Activated CD8-positive, alpha-beta T cell treated with anti-CD3 and anti-CD28 coated beads for 36 hours (primary cell): ENCODE measurements around the gene ARHGEF40. TPM values are rescaled to one million over a fixed set of nuclear protein-coding genes. Genes with fewer than 3 reads are reported as not detected.

Experiments used
- ATAC-seq: fragments of 200-7000 bp; cut with Tn5 transposase; one replicate; pipeline ENCODE4 v1.10.0; 2021; ENCODE audit warnings: mild to moderate bottlenecking, moderate library complexity
- CTCF ChIA-PET: fragments of 350-600 bp; sonication (Branson Sonifier 250); formaldehyde crosslinking; loops from one replicate; lab custom pipeline; 2021; ENCODE audit warnings: antibody characterized with exemption; lab: Charles Lee
- POLR2A ChIA-PET: fragments of 350-600 bp; sonication (Branson Sonifier 250); formaldehyde crosslinking; loops from one replicate; lab custom pipeline; 2021; ENCODE audit warnings: antibody characterized with exemption; lab: Charles Lee
- DNase-seq: peaks from one replicate; pipeline ENCODE4 v3.0.0-alpha.2; 2020
- H3K27ac Mint-ChIP-seq: one replicate; pipeline ENCODE4 v1.8.0; 2021; ENCODE audit warnings: mild to moderate bottlenecking, mixed read lengths
- H3K27me3 Mint-ChIP-seq: one replicate; pipeline ENCODE4 v1.8.0; 2021; ENCODE audit warnings: mixed read lengths
- H3K36me3 Mint-ChIP-seq: one replicate; pipeline ENCODE4 v1.8.0; 2021; ENCODE audit warnings: low read depth, mixed read lengths
- H3K4me1 Mint-ChIP-seq: one replicate; pipeline ENCODE4 v1.8.0; 2021; ENCODE audit warnings: low read depth, mixed read lengths
- H3K4me3 Mint-ChIP-seq: one replicate; pipeline ENCODE4 v1.8.0; 2021; ENCODE audit warnings: mild to moderate bottlenecking, moderate library complexity, mixed read lengths
- H3K9me3 Mint-ChIP-seq: one replicate; pipeline ENCODE4 v1.8.0; 2021; ENCODE audit warnings: mixed read lengths
- CTCF ChIP-seq: fragments of 200-600 bp; IDR thresholded peaks from one replicate; pipeline ENCODE4 v1.8.0; 2022; ENCODE audit warnings: antibody characterized with exemption, mild to moderate bottlenecking
- intact Hi-C: fragments of 100-400 bp; cut with micrococcal nuclease; formaldehyde crosslinking; loops from one replicate; pipeline ENCODE4 v1.10.0; 2022
- total RNA-seq, 2 experiments: library from RNA; stranded (reverse); gene quantifications; one replicate each; pipeline ENCODE4 v1.2.3, GENCODE V29; 2021

The ARHGEF40 gene
- total RNA-seq, 2 experiments from 2014 or later = 0.18 to 0.23 TPM

DNA sequence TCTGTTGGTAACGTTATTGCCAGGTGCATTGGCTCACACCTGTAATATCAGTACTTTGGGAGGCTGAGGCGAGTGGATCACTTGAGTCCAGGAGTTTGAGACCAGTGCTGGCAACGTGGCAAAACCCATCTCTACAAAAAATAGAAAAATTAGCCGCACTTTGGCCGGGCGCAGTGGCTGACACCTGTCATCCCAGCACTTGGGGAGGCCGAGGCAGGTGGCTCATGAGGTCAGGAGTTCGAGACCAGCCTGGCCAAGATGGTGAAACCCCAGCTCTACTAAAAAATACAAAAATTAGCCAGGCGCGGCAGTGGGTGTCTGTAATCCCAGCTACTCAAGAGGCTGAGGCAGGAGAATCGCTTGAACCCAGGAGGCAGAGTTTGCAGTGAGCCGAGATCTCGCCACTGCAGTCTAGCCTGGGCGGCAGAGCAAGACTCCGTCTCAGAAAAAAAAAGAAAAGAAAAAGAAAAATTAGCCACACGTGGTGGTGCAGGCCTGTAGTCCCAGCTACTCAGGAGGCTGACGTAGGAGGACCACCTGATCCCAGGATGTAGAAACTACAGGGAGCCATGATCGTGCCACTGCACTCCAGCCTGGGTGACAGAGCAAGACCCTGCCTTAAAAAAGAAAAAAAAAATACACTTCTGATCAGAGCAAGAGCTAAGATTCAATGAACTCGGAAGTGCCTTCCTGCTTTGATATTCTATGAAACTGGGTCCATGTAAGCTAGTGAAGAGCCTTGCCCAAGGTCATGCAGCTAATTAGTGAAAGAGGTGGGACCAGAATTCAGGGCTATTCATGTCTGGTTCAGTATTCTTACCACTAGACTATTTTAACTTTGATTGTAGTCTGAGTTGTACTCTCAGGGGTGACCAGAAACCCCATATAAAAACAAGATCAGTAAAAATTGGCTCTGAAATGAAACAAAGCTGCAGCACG lies 16.7 kb upstream of the ARHGEF40 start:
- no peaks in the 10 kb centered on the region for H3K4me1 Mint-ChIP-seq
- no peak for TF ChIP-seq CTCF
- H3K27ac Mint-ChIP-seq = no peak overlapping the region
- intact Hi-C loops = no loop called here
- no peaks in the 10 kb centered on the region for H3K9me3 Mint-ChIP-seq
- H3K36me3 Mint-ChIP-seq = no peaks in the 10 kb centered on the region
- peaks cover 1% of the 10 kb centered on the region for H3K27me3 Mint-ChIP-seq
- no peak for DNase-seq
- ATAC-seq = no peak
- POLR2A ChIA-PET = interaction anchor here (1.1 kb wide), 1 partner anchor 17 kb away, joined by 3 read pairs; the partner anchor contains the start of gene ARHGEF40
- CTCF ChIA-PET = interaction anchor here (1.0 to 1.6 kb wide), 2 partner anchors 39 kb away, joined by 4 read pairs; no protein-coding TSS in a partner anchor
- H3K4me3 Mint-ChIP-seq = no peak overlapping the region

- Mint-ChIP-seq H3K27me3 (peaks cover 1% of the 10 kb centered on the region), H3K4me1 (no peaks in the 10 kb centered on the region), H3K9me3 (no peaks in the 10 kb centered on the region), H3K4me3 (no peak overlapping the region), H3K27ac (no peak overlapping the region), H3K36me3 (no peaks in the 10 kb centered on the region)
- intact Hi-C loops = no loop called here
- TF ChIP-seq CTCF = no peak
- peak; percentile 72 for ATAC-seq
- DNase-seq = peak; percentile 20
- ChIA-PET POLR2A (interaction anchor here (1.1 kb wide), 1 partner anchor 16 kb away, joined by 3 read pairs; the partner anchor contains the start of gene ARHGEF40), CTCF (interaction anchor here (1.0 kb wide), 1 partner anchor 40 kb away, joined by 4 read pairs; no protein-coding TSS in a partner anchor)
Observed at GRCh38 chr14:21054123-21054767, 15.9 kb upstream of the ARHGEF40 start.

DNA sequence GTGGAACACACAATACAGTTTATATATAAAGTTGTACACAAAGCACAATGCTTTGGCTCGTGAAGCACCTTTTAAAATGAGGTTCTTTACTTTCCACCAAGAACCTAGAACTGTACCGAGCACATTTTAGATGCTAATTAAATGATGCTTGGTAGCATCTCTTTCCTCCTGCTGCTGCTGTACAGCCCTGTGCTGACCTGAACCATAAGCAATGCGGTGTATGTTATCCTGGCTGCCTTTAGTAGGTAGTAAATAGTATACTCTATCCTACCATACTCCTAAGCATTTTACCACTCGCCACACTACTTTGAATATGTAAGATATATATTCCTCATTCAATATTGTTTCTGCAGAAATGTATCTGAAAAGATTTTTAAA lies 15.3 kb upstream of the ARHGEF40 start:
- no peak for TF ChIP-seq CTCF
- ATAC-seq (no peak), DNase-seq (no peak)
- CTCF ChIA-PET = no interaction called here
- Mint-ChIP-seq H3K4me3 (no peak overlapping the region), H3K36me3 (no peaks in the 10 kb centered on the region), H3K9me3 (no peaks in the 10 kb centered on the region), H3K27ac (no peak overlapping the region), H3K4me1 (no peaks in the 10 kb centered on the region), H3K27me3 (peaks cover 2% of the 10 kb centered on the region)
- intact Hi-C loops = no loop called here
- POLR2A ChIA-PET = no interaction called here

DNA sequence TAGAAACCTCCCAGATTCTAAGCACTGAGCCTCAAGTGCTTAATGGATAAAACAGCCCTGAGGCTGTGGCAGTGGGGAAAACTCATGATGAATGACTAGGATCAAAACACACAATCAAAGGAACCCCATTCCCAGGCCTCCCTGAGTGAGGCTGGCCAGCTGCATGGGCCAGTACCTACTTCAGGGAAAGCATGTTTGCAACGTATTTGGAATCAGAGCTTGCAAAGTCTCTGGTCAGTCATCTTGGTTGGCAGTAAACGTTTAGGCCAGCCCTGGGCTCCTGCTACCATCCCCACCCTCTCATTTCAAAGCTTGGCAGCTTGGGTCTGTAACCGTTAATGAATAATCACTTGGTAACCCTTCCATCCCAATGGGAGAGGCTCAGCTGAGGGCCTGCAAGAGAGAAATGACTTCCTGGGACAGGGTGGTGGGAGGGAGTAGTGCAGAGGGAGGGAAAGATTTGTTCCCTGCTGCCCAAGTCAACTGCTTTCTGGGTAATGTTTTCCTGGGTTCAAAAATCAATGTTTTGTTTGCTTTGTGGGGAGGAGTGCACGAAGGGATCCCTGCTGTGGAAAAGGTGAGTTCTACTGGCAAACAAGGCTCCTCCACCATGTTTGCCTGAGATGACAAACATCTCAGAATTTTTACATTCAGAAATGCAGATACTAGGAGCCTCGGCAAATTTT lies 14.5 kb upstream of the ARHGEF40 start:
- CTCF ChIA-PET = interaction anchor here (1.9 kb wide), 1 partner anchor 41 kb away, joined by 8 read pairs; no protein-coding TSS in a partner anchor
- TF ChIP-seq CTCF = no peak
- no peak for ATAC-seq

More for the DNA sequence above, 14.5 kb upstream of the ARHGEF40 start:
- Mint-ChIP-seq H3K9me3 (no peaks in the 10 kb centered on the region), H3K4me1 (no peaks in the 10 kb centered on the region), H3K27me3 (peaks cover 8% of the 10 kb centered on the region), H3K4me3 (no peak overlapping the region), H3K27ac (no peak overlapping the region), H3K36me3 (no peaks in the 10 kb centered on the region)
- intact Hi-C loops = no loop called here
- no peak for DNase-seq
- POLR2A ChIA-PET = no interaction called here
